SK-N-MC (cell line): ENCODE results near the gene CD1D.

Source experiments
- EZH2 ChIP-seq: fragments of 200-600 bp; sonication (generic); IDR thresholded peaks from one replicate; pipeline ENCODE4 v1.6.1; 2017; ENCODE audit warnings: antibody characterized with exemption
- FOXP2 ChIP-seq: optimal IDR thresholded peaks from 2 replicates; pipeline ENCODE3; 2011; ENCODE audit warnings: mild to moderate bottlenecking, moderate library complexity; ENCODE audit not compliant: insufficient read depth; ENCODE audit errors: extremely low read length, control extremely low read depth
- POLR2AphosphoS5 ChIP-seq: IDR thresholded peaks from 2 replicates; pipeline ENCODE4 v1.6.1; 2012; ENCODE audit warnings: mild to moderate bottlenecking, low read depth, low read length, borderline replicate concordance

- TF ChIP-seq POLR2AphosphoS5, result no peak
- TF ChIP-seq EZH2, result no peak
- TF ChIP-seq FOXP2, result no peak
These were observed 25.0 kb upstream of the CD1D start for GRCh38 chr1:158155673-158156072.
